ENCODE data around the gene PDXP.
"Not testable (repeated sequence)": the region's sequence is repeated elsewhere in the genome, so short reads cannot be mapped to it uniquely, and the experiment has no call there.

PDXP gene

GRCh38 chr22:37654563-37655251 is 3.8 kb upstream of the PDXP start:
- Histone ChIP-seq H3K9ac (ENCODE audit: low read length) (no peak overlapping the region), H3K36me3 (ENCODE audit: control insufficient read depth, insufficient read depth, low read length, severe bottlenecking) (peaks cover 18% of the 10 kb centered on the region), H3K4me1 (ENCODE audit: control insufficient read depth, insufficient read depth, low read length) (peaks cover 11% of the 10 kb centered on the region), H3K27me3 (replicated peaks; ENCODE audit: control insufficient read depth, insufficient read depth, low read length) (no peaks in the 10 kb centered on the region), H3K4me3 (ENCODE audit: low read length) (no peak overlapping the region), H3K9me3 (ENCODE audit: control insufficient read depth, low read length) (no peaks in the 10 kb centered on the region)
- DNase-seq (ENCODE audit: low read depth) = no peak

GRCh38 chr22:37655252-37655563 is 3.3 kb upstream of the PDXP start:
- DNase-seq (ENCODE audit: low read depth) = no peak
- Histone ChIP-seq H3K36me3 (ENCODE audit: control insufficient read depth, insufficient read depth, low read length, severe bottlenecking) (peaks cover 18% of the 10 kb centered on the region), H3K4me1 (ENCODE audit: control insufficient read depth, insufficient read depth, low read length) (peaks cover 15% of the 10 kb centered on the region), H3K27me3 (replicated peaks; ENCODE audit: control insufficient read depth, insufficient read depth, low read length) (no peaks in the 10 kb centered on the region), H3K9me3 (ENCODE audit: control insufficient read depth, low read length) (no peaks in the 10 kb centered on the region), H3K9ac (ENCODE audit: low read length) (no peak overlapping the region), H3K4me3 (ENCODE audit: low read length) (no peak overlapping the region)

DNA sequence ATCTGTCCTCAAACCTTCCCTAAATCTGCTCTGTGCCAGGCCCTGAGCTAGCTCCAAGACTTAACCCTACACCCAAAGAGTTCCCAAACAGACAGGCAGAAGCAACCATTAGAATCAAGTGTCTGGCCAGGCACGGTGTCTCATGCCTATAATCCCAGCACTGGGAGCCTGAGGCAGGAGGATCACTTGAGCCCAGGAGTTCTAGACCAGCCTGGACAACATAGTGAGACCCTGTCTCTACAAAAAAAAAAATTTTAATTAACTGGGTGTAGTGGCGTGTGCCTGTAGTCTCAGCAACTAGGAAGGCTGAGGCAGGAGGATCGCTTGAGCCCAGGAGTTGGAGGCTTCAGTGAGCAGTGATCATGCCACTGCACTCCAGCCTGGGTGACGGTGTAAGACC is 1.9 kb upstream of the PDXP start:
- DNase-seq (ENCODE audit: low read depth); H3K4me3 ChIP-seq (ENCODE audit: low read length); H3K9ac ChIP-seq (ENCODE audit: low read length); H3K36me3 ChIP-seq (ENCODE audit: control insufficient read depth, insufficient read depth, low read length, severe bottlenecking); H3K9me3 ChIP-seq (ENCODE audit: control insufficient read depth, low read length); H3K27me3 ChIP-seq (replicated peaks; ENCODE audit: control insufficient read depth, insufficient read depth, low read length): not testable (repeated sequence)
- peaks cover 22% of the 10 kb centered on the region for H3K4me1 ChIP-seq (ENCODE audit: control insufficient read depth, insufficient read depth, low read length)

DNA sequence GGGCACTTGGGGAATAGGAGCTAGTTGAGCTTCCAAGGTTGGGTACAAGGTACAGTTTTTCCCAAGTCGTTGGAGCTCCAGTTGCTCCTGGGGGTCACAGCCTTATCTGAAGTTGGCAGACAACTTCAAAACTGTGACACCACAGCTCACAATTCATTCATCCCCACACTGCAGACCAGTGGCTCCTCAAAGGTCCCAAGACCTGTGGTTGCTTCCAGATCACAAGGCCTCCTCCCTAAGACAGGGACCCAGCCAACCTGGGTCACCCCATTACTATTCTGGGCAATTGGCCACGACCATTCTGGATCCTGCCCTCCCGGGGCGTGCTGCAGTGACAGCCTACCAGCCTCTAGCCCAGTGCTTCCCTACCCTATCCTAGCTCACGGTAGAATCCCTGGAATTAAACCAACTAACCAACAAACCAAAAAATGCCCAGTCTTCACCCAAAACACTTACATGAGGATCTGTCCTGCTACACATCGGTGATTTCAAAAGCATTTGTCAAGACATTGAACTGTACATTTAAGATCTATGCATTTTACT is 862 bp upstream of the PDXP start:
- H3K4me1 ChIP-seq (ENCODE audit: control insufficient read depth, insufficient read depth, low read length) = peaks cover 23% of the 10 kb centered on the region
- H3K9me3 ChIP-seq (ENCODE audit: control insufficient read depth, low read length) = no peaks in the 10 kb centered on the region
- peaks cover 5% of the 10 kb centered on the region for H3K36me3 ChIP-seq (ENCODE audit: control insufficient read depth, insufficient read depth, low read length, severe bottlenecking)
- H3K9ac ChIP-seq (ENCODE audit: low read length) = peak overlapping the region; percentile 78
- no peak for DNase-seq (ENCODE audit: low read depth)
- H3K27me3 ChIP-seq (replicated peaks; ENCODE audit: control insufficient read depth, insufficient read depth, low read length) = no peaks in the 10 kb centered on the region
- peak overlapping the region; percentile 81 for H3K4me3 ChIP-seq (ENCODE audit: low read length)

- no peak for DNase-seq (ENCODE audit: low read depth)
- Histone ChIP-seq H3K4me3 (ENCODE audit: low read length) (peak overlapping the region; percentile 81), H3K9me3 (ENCODE audit: control insufficient read depth, low read length) (no peaks in the 10 kb centered on the region), H3K27me3 (replicated peaks; ENCODE audit: control insufficient read depth, insufficient read depth, low read length) (no peaks in the 10 kb centered on the region), H3K4me1 (ENCODE audit: control insufficient read depth, insufficient read depth, low read length) (peaks cover 23% of the 10 kb centered on the region), H3K9ac (ENCODE audit: low read length) (peak overlapping the region; percentile 82), H3K36me3 (ENCODE audit: control insufficient read depth, insufficient read depth, low read length, severe bottlenecking) (no peaks in the 10 kb centered on the region)
These were observed 758 bp downstream of the PDXP start for GRCh38 chr22:37659066-37659896.

DNA sequence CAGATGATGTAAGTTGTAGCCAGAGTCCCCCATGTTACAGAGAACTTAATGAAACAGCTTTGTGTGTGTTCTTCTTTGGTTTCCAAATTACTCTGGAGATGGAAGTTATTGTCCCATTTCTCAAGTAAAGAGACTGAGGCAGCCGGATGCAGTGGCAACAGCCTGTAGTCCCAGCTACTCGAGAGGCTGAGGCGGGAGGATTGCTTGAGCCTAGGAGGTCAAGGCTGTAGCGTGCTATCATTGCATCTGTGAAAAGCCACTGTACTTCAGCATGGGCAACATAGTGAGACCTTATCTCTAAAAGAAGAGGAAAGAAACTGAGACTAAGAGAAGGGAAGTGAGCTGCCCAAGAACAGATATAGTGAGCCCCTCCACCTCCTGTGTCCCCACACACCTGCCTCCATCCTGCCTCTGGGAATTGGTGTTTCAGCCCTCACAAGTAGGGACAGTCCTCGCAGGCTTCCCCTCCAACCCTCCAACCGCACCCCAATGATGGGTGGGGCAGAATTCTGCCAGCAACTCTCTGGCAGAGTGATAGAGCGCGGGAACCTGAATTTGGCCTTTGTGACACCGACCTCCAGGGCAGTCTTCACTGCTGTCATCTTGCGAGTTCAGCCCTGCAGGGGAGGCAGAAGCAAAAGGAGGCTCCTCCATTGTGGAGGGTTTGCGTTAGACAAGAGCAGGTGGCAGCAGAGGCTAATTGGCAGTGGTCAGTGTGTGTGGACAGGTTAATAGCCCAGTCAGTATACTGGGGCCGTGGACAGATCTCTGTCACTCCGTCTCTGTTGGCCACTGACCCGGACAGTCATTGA is 1.6 kb downstream of the PDXP start:
- H3K27me3 ChIP-seq (replicated peaks; ENCODE audit: control insufficient read depth, insufficient read depth, low read length) = no peaks in the 10 kb centered on the region
- DNase-seq (ENCODE audit: low read depth) = no peak
- no peaks in the 10 kb centered on the region for H3K9me3 ChIP-seq (ENCODE audit: control insufficient read depth, low read length)
- peak overlapping the region; percentile 82 for H3K9ac ChIP-seq (ENCODE audit: low read length)
- H3K4me1 ChIP-seq (ENCODE audit: control insufficient read depth, insufficient read depth, low read length) = peaks cover 28% of the 10 kb centered on the region
- no peaks in the 10 kb centered on the region for H3K36me3 ChIP-seq (ENCODE audit: control insufficient read depth, insufficient read depth, low read length, severe bottlenecking)
- H3K4me3 ChIP-seq (ENCODE audit: low read length) = peak overlapping the region; percentile 81

- Histone ChIP-seq H3K4me3 (ENCODE audit: low read length) (no peak overlapping the region), H3K9ac (ENCODE audit: low read length) (no peak overlapping the region), H3K27me3 (replicated peaks; ENCODE audit: control insufficient read depth, insufficient read depth, low read length) (no peaks in the 10 kb centered on the region), H3K4me1 (ENCODE audit: control insufficient read depth, insufficient read depth, low read length) (peaks cover 28% of the 10 kb centered on the region), H3K36me3 (ENCODE audit: control insufficient read depth, insufficient read depth, low read length, severe bottlenecking) (peaks cover under 1% of the 10 kb centered on the region), H3K9me3 (ENCODE audit: control insufficient read depth, low read length) (no peaks in the 10 kb centered on the region)
- DNase-seq (ENCODE audit: low read depth) = no peak
These were observed 2.2 kb downstream of the PDXP start for GRCh38 chr22:37660709-37661045.

DNA sequence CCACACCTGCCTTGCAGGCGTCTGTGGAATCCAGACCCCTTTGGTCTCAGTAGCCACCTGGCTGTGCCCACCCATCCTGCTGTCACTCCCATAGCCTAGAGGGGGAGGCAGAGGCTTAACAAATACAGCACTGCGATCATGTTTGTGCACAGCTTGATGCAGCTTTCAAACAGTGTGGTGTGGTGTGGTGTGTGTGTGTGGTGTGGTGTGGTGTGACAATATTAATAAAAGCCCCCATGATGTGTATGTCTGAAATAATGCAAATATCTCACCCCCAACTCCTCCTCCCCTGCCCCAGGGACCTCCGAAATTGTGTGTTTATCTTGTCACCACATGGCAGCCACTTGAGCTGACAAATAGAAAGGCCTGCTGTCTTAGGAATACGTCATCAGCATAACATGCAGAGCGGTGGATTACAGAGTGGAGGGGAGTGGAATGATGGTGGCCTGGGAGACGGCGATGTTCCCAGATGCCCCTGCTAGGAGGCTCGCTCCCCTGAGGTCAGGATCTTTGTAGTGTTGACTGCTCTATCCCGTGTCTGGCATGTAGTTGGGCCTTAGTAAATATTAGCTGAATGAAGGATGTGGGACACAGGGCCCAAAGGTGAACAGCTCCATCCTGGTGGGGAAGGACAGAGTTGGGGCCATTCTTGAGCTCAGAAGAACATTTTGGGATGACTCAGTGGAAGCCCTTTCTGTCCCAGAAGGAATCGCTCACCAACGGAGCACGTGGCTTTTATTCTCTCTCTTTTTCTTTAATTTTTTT is 2.8 kb downstream of the PDXP start:
- H3K4me3 ChIP-seq (ENCODE audit: low read length) = no peak overlapping the region
- H3K9ac ChIP-seq (ENCODE audit: low read length) = peak overlapping the region; percentile 24
- H3K27me3 ChIP-seq (replicated peaks; ENCODE audit: control insufficient read depth, insufficient read depth, low read length) = no peaks in the 10 kb centered on the region
- DNase-seq (ENCODE audit: low read depth) = peak; percentile 79
- H3K9me3 ChIP-seq (ENCODE audit: control insufficient read depth, low read length) = no peaks in the 10 kb centered on the region
- H3K4me1 ChIP-seq (ENCODE audit: control insufficient read depth, insufficient read depth, low read length) = peaks cover 28% of the 10 kb centered on the region
- peaks cover 7% of the 10 kb centered on the region for H3K36me3 ChIP-seq (ENCODE audit: control insufficient read depth, insufficient read depth, low read length, severe bottlenecking)

- no peaks in the 10 kb centered on the region for H3K9me3 ChIP-seq (ENCODE audit: control insufficient read depth, low read length)
- no peaks in the 10 kb centered on the region for H3K27me3 ChIP-seq (replicated peaks; ENCODE audit: control insufficient read depth, insufficient read depth, low read length)
- H3K9ac ChIP-seq (ENCODE audit: low read length) = no peak overlapping the region
- H3K4me1 ChIP-seq (ENCODE audit: control insufficient read depth, insufficient read depth, low read length) = peaks cover 28% of the 10 kb centered on the region
- no peak for DNase-seq (ENCODE audit: low read depth)
- H3K36me3 ChIP-seq (ENCODE audit: control insufficient read depth, insufficient read depth, low read length, severe bottlenecking) = peaks cover 13% of the 10 kb centered on the region
- no peak overlapping the region for H3K4me3 ChIP-seq (ENCODE audit: low read length)
These were observed 3.5 kb downstream of the PDXP start for GRCh38 chr22:37662039-37662438.

DNA sequence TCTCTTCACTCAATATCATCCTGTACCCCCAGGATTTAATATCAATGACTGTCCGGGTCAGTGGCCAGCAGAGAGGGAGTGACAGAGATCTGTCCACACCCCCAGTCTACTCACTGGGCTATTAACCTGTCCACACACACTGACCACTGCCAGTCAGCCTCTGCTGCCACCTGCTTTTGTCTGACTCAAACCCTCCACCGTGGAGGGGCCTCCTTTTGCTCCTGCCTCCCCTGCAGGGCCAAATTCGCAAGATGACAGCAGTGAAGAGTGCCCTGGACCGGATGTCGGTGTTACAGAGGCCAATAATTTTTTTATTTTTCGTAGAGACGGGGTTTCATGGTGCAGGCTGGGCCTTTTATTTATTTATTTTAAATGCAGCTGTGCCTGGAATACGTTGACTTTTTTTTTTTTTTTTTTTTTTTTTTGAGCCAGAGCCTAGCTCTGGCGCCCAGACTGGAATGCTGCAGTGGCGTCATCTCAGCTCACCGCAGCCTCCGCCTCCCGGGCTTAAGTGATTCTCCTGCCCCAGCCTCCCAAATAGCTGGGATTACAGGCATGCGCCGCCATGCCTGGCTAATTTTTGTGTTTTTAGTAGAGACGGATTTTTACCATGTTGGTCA is 5.1 kb downstream of the PDXP start:
- peaks cover 22% of the 10 kb centered on the region for H3K4me1 ChIP-seq (ENCODE audit: control insufficient read depth, insufficient read depth, low read length)
- H3K4me3 ChIP-seq (ENCODE audit: low read length) = no peak overlapping the region
- no peak for DNase-seq (ENCODE audit: low read depth)
- H3K27me3 ChIP-seq (replicated peaks; ENCODE audit: control insufficient read depth, insufficient read depth, low read length) = no peaks in the 10 kb centered on the region
- peaks cover 13% of the 10 kb centered on the region for H3K36me3 ChIP-seq (ENCODE audit: control insufficient read depth, insufficient read depth, low read length, severe bottlenecking)
- no peak overlapping the region for H3K9ac ChIP-seq (ENCODE audit: low read length)
- H3K9me3 ChIP-seq (ENCODE audit: control insufficient read depth, low read length) = no peaks in the 10 kb centered on the region

All from adipocyte (in vitro differentiated cells).